Measurements from ENCODE around the gene RGS3. TPM values are rescaled to one million over a fixed set of nuclear protein-coding genes. Genes with fewer than 3 reads are reported as not detected.
A peak's percentile ranks its signal among the peaks of the same experiment; 100 is the strongest.

Gene RGS3
- total and polyA plus RNA-seq, 2 of the 13 experiments (the other 11 are each of a cell fraction or from before 2014, with no cell fraction given) = 17.1 to 28.8 TPM

DNA sequence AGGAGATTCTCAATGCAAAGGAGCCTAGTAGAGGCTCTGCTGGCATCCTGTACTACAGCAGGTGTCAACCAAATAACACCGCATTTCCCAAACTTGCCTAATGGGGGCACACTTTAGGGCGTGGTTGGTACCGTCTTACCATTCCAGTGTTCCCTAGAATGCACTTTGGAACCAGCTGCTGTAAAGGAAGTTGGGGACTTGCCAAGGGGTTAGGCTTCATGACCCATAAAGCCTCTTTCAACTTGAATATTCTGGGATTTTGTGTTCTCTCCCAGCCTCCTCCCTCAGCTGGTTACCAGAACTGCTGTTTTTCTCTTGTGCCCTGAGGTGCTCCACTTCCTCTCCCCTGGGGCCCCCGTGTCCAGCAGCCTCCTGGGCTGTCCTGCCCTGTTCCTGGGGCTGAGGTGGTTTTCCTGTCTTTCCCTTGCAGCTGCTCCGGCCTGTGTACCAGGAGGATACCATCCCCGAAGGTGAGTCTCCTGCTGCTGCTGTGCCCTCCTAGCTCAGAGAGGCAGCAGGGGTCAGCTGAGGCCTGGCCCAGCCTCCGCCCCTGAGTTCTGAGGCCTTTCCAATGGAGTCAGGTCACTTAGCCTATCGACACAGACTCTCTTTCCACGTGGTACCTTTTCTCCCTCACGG is 44.7 kb downstream of the RGS3 start (continued):
- TF ChIP-seq, protein P1, sequence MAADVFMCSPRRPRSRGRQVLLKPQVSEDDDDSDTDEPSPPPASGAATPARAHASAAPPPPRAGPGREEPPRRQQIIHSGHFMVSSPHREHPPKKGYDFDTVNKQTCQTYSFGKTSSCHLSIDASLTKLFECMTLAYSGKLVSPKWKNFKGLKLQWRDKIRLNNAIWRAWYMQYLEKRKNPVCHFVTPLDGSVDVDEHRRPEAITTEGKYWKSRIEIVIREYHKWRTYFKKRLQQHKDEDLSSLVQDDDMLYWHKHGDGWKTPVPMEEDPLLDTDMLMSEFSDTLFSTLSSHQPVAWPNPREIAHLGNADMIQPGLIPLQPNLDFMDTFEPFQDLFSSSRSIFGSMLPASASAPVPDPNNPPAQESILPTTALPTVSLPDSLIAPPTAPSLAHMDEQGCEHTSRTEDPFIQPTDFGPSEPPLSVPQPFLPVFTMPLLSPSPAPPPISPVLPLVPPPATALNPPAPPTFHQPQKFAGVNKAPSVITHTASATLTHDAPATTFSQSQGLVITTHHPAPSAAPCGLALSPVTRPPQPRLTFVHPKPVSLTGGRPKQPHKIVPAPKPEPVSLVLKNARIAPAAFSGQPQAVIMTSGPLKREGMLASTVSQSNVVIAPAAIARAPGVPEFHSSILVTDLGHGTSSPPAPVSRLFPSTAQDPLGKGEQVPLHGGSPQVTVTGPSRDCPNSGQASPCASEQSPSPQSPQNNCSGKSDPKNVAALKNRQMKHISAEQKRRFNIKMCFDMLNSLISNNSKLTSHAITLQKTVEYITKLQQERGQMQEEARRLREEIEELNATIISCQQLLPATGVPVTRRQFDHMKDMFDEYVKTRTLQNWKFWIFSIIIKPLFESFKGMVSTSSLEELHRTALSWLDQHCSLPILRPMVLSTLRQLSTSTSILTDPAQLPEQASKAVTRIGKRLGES (CRISPR knock-in tag; IDR thresholded peaks at IDR 0.05; ENCODE audit: borderline replicate concordance) = no peak
- TF ChIP-seq TMF1 (CRISPR knock-in tag; IDR thresholded peaks at IDR 0.05; ENCODE audit: low read depth) (no peak), ZNF138 (CRISPR knock-in tag; IDR thresholded peaks at IDR 0.05; ENCODE audit: low read depth) (no peak), NFKBIZ (CRISPR knock-in tag; IDR thresholded peaks at IDR 0.05) (no peak), TEAD3 (CRISPR knock-in tag; optimal IDR thresholded peaks at IDR 0.05; ENCODE audit: borderline replicate concordance) (peak; percentile 49), ZFP82 (CRISPR knock-in tag; IDR thresholded peaks at IDR 0.05; ENCODE audit: borderline replicate concordance) (no peak), ZBTB49 (CRISPR knock-in tag; IDR thresholded peaks at IDR 0.05; ENCODE audit: borderline replicate concordance) (no peak), ZNF263 (CRISPR knock-in tag; IDR thresholded peaks at IDR 0.05) (peak; percentile 57), NBN (conservative IDR thresholded peaks at IDR 0.05) (no peak), LCORL (IDR thresholded peaks at IDR 0.05) (no peak), LCORL (CRISPR knock-in tag; IDR thresholded peaks at IDR 0.05) (no peak), GPN1 (CRISPR knock-in tag; IDR thresholded peaks at IDR 0.05; ENCODE audit: borderline replicate concordance) (no peak), KLF12 (CRISPR knock-in tag; IDR thresholded peaks at IDR 0.05; ENCODE audit: borderline replicate concordance) (peak; percentile 76; the same call in 1 of the 2 replicates), ZNF788 (CRISPR knock-in tag; IDR thresholded peaks at IDR 0.05; ENCODE audit: borderline replicate concordance) (peak; percentile 36; the same call in 1 of the 2 replicates), DMAP1 (CRISPR knock-in tag; IDR thresholded peaks at IDR 0.05) (0 out of 2 replicates have a peak, but pooled peaks have one; percentile 22), SAP130 (CRISPR knock-in tag; IDR thresholded peaks at IDR 0.05; ENCODE audit: low read depth) (peak; percentile 39; the same call in 1 of the 2 replicates), HMGA1 (CRISPR knock-in tag; conservative IDR thresholded peaks at IDR 0.05) (no peak), RARA (CRISPR knock-in tag; IDR thresholded peaks at IDR 0.05) (peak; percentile 30; the same call in 1 of the 2 replicates), ZNF7 (CRISPR knock-in tag; IDR thresholded peaks at IDR 0.05) (no peak), IKZF1 (IDR thresholded peaks at IDR 0.05) (no peak), ZNF331 (CRISPR knock-in tag; IDR thresholded peaks at IDR 0.05) (no peak), RAD21 (CRISPR knock-in tag; IDR thresholded peaks at IDR 0.05) (no peak), SALL1 (CRISPR knock-in tag; IDR thresholded peaks at IDR 0.05) (0 out of 2 replicates have a peak, but pooled peaks have one; percentile 17)
- TF ChIP-seq, protein P2, sequence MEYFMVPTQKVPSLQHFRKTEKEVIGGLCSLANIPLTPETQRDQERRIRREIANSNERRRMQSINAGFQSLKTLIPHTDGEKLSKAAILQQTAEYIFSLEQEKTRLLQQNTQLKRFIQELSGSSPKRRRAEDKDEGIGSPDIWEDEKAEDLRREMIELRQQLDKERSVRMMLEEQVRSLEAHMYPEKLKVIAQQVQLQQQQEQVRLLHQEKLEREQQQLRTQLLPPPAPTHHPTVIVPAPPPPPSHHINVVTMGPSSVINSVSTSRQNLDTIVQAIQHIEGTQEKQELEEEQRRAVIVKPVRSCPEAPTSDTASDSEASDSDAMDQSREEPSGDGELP (IDR thresholded peaks at IDR 0.05; ENCODE audit: borderline replicate concordance, low read depth) = peak; percentile 38; the same call in 1 of the 2 replicates
- TF ChIP-seq, protein P3, sequence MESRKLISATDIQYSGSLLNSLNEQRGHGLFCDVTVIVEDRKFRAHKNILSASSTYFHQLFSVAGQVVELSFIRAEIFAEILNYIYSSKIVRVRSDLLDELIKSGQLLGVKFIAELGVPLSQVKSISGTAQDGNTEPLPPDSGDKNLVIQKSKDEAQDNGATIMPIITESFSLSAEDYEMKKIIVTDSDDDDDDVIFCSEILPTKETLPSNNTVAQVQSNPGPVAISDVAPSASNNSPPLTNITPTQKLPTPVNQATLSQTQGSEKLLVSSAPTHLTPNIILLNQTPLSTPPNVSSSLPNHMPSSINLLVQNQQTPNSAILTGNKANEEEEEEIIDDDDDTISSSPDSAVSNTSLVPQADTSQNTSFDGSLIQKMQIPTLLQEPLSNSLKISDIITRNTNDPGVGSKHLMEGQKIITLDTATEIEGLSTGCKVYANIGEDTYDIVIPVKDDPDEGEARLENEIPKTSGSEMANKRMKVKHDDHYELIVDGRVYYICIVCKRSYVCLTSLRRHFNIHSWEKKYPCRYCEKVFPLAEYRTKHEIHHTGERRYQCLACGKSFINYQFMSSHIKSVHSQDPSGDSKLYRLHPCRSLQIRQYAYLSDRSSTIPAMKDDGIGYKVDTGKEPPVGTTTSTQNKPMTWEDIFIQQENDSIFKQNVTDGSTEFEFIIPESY (CRISPR knock-in tag; IDR thresholded peaks at IDR 0.05) = peak; percentile 48; the same call in 1 of the 2 replicates
